ENCODE data around the gene RTN4.

- TF ChIP-seq, protein P1, sequence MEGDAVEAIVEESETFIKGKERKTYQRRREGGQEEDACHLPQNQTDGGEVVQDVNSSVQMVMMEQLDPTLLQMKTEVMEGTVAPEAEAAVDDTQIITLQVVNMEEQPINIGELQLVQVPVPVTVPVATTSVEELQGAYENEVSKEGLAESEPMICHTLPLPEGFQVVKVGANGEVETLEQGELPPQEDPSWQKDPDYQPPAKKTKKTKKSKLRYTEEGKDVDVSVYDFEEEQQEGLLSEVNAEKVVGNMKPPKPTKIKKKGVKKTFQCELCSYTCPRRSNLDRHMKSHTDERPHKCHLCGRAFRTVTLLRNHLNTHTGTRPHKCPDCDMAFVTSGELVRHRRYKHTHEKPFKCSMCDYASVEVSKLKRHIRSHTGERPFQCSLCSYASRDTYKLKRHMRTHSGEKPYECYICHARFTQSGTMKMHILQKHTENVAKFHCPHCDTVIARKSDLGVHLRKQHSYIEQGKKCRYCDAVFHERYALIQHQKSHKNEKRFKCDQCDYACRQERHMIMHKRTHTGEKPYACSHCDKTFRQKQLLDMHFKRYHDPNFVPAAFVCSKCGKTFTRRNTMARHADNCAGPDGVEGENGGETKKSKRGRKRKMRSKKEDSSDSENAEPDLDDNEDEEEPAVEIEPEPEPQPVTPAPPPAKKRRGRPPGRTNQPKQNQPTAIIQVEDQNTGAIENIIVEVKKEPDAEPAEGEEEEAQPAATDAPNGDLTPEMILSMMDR (IDR thresholded peaks at IDR 0.05) = no peak
- TF ChIP-seq POLR2A (IDR thresholded peaks at IDR 0.05) = no peak
- TF ChIP-seq EP300 (IDR thresholded peaks at IDR 0.05) = no peak
- TF ChIP-seq POLR2AphosphoS5 (IDR thresholded peaks at IDR 0.05) = no peak
These were observed 123.0 kb downstream of the RTN4 start for GRCh38 chr2:54927085-54927750.
